ENCODE results near the gene CFAP46.

CFAP46 gene

GRCh38 chr10:132942101-132943057 lies at the start of gene CFAP46:
TSS of gene CFAP46 (minus strand) at chr10:132942570. CDS start at chr10:132942484, 86 bp downstream.
- peak; percentile 19 for DNase-seq (ENCODE audit: low spot score)

DNA sequence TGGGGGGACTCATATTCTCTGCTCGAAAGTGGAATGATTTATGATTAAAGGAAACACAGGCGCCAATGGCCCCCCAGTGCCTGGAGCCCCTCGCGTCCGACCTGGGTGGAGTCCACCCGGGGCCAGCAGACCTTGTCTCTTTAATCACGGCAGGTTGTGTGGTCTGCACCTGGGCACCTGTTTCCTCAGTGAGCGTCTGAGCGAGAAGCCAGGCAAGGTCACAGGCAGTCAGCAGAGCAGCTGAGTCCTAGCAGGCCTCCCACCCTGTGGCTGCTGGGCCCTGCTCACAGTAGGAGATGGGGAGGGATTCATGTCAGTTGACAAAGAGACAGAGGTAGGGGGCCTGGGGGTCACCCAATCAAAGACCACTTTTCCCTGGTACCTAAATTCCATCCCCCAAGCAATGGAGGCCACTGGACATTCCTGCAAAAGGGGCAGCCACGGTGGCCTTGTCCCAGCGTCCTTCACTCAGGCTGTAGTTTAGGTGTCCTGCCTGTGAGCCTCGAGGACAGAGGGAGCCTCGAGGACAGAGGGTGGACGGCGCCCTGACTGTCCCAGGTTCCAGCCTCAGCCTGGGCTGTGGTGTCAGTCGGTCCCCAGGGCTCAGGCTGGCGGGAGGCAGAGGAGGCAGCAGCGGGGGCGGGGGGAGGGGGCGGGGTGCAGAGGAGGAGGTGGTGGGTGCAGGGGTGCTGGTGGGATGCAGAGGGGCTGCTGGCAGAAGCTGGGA lies 49.5 kb upstream of the CFAP46 start:
- no peak for DNase-seq (ENCODE audit: low spot score)

DNA sequence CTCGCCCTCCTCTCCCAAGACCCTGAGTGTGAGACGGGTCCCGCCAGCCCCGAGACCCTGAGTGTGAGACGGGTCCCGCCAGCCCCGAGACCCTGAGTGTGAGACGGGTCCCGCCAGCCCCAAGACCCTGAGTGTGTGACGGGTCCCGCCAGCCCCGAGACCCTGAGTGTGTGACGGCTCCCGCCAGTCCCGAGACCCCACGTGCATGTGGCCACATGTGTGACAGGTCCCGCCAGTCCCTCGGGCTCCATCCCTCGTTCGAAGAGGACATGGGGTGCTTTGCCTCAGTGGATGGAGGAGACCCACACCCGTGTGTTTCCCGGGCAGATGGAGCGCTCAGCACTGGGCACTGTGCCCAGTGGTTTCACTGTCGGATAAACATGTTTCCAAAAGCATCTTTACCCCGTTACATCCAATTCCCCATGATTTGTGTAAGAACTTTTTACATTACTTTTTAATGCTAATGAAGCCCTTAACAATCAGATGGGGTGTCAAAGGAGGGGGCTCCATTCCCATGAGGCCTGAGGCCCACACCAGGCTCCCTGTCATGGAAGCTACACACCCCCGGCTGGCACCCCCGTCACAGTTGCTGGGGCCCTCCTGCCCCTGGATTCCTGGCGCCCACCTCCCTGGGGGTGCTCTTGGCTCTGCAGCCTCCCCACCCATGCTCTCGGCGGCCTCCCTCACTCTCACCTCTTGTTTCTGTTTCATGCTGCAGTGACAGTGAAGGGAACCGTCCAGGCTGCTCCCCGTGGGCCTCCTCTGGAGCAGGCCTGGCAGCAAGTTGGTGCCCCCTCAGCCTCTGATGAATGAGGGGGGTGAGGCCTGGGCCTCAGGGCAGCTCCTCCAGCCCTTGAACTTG lies 48.5 kb upstream of the CFAP46 start:
- no peak for DNase-seq (ENCODE audit: low spot score)

DNA sequence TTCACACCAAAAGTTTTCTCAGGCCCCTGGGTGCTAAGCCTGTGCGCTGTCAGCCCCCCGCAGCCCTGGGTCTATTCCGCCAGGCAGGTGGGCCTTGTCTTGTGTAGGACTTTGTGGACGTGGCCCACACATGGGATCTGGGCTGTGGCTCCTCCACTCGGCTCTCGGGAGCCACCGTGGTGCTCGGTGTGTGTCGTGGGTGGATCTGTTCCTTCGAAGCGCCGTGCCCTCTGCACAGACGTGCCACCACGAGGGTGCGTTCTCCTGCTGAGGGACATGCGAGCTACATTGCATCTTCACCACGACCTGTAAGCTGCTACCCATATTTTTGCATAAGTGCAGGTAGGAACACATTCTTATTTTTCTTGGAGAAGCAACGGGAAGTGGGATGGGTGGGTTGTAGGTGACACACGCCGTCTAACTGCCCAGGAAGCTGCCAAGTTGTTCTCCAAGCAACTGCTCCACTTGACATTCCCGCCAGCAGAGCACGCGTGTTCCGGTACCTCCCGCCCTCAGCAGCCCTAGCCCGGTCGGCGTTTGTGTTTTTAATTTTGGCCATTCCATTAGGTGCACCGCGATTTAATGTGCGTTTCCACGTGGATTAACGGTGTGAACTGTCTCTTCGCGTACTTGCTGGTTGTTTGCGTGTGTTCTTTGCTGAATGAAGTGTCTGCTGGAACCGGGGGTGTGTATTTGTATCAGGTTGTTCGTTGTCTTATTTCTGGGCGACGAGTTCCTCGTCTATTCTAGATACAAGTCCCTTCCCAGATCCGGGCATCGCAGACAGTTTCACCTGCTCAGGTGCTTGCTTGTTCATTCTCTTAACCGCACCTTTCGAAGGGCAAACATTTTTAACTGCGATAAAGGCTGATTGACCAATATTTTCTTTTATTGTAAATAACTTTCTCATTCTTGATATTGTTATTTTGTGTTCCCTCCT lies 47.4 kb upstream of the CFAP46 start:
- DNase-seq (ENCODE audit: low spot score) = no peak

GRCh38 chr10:132988988-132989387 lies 46.6 kb upstream of the CFAP46 start:
- no peak for DNase-seq (ENCODE audit: low spot score)

- DNase-seq (ENCODE audit: low spot score) = peak; percentile 39
These were observed 45.6 kb upstream of the CFAP46 start for GRCh38 chr10:132987671-132988571.

- no peak for DNase-seq (ENCODE audit: low spot score)
These were observed 44.6 kb upstream of the CFAP46 start for GRCh38 chr10:132986978-132987377.

GRCh38 chr10:132986576-132986975 lies 44.2 kb upstream of the CFAP46 start:
- no peak for DNase-seq (ENCODE audit: low spot score)

GRCh38 chr10:132986076-132986475 lies 43.7 kb upstream of the CFAP46 start:
- no peak for DNase-seq (ENCODE audit: low spot score)

- DNase-seq (ENCODE audit: low spot score) = no peak
These were observed 43.2 kb upstream of the CFAP46 start for GRCh38 chr10:132985546-132985900.

DNA sequence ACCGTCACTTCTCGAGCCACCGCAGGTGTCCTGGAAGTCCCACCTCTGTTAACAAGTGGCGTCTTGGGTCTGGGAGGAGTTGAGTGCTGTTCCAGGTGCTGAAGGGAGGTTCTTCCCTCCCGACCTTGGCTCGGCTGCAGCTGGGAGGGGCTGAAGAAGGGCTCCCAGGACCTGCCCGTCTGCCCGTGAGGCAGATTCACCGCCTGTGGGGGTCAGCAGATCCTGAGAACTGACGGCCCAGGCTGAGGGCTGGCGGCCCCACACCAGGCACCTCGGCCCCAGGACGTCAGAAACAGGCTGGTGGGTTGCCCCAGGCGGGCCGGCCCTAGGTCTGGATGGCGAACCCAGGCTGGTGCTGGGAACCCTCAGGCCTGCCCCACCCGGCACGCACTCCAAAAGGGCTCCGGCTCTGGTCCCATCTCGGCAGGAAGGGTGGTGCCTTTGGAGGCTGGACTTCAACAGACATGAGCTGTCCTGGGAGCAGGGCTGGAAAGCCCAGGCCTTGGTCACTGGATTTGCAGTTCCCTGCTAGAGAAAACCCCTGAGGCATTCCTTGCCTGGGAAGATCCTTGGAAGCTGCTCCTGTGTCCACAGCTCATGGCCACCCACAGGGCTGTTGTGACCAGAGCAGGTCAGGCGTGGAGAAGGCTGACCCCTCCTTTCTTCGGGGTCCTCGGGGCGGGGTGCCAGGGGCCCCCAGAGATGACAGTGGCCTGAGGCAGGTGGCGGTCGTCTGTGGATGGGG lies 42.6 kb upstream of the CFAP46 start:
- DNase-seq (ENCODE audit: low spot score) = no peak

- DNase-seq (ENCODE audit: low spot score) = no peak
These were observed 41.6 kb upstream of the CFAP46 start for GRCh38 chr10:132984008-132984295.

DNA sequence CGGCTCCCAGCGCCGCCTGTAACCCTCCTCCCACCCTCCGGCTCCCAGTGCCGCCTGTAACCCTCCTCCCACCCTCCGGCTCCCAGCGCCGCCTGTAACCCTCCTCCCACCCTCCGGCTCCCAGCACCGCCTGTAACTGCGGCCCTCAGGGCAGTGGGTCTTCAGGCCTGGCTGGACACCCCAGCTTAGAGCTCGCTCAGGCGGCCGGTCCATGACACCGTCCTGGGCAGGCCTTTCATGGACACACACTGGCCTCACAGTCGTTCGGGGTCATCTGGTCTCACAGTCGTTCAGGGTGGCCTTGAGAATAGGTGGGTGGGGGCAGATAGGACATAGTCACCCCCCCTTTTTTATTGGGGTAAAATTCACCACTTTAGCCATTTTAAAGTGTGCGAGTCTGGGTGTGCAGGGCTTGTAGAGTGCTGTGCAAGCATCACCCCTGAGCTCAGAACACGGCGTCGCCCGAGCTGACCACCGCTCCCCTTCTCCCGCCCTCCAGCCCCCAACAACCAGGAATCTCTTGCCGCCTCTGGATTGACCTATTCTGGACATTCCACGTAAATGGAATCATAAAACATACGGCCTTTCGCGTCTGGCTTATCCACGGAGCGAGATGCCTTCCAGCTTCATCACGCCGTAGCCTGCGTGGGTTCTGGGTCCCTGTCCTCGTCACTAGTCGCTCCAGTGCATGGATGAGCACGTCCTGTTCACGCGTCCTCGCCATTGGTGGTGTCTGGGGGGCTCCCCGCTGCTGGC lies 41.1 kb upstream of the CFAP46 start:
- DNase-seq (ENCODE audit: low spot score) = no peak

DNA sequence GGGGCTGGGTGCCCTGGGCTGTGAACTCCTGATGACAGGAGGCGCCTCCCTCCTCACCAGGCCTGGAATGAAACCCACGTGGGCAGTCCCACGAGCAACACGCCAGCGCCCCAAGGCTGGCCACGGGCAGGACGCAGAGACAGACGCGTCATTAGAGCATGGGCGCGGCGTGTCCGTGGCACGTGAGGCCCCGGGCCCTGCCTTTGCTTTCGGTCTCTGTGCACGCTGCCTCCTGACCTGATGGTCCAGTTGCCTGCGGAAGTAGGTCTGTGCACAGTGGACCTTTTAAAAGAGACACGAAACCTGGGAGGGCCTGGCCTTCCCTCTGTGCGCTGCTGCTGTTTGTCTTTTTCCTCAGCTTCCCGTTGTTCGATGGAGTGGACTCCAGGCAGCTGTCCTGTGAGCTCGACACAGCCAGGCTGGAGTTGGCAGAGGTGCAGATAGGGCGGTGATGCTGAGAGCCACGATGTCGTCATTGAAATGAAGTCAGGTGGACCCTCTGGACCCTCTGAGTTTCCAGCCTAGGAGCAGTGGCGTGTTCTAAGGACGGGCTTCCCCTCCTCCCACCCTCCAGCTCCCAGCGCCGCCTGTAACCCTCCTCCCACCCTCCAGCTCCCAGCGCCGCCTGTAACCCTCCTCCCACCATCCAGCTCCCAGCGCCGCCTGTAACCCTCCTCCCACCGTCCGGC lies 40.1 kb upstream of the CFAP46 start:
- DNase-seq (ENCODE audit: low spot score) = peak; percentile 21

GRCh38 chr10:132981746-132982145 lies 39.4 kb upstream of the CFAP46 start:
- no peak for DNase-seq (ENCODE audit: low spot score)

DNA sequence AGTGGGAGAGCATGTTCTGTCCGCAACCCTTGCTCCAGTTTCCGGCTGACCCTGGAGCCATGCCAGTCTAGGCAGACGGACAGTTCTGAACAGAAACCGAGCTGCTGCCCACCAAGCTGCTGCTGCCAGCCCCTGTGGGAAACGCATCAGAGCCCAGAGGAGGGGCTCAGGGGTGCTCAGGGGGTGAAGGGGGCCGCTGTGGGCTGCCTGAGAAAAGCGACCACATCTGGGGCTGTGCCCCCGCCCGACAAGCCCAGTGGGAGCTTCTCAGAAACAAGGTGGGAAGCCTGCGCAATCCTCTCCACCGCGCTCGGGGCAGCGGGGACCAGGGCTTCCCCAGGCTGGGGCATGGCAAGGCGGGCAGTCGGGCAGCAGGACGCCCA lies 38.8 kb upstream of the CFAP46 start:
- no peak for DNase-seq (ENCODE audit: low spot score)

DNA sequence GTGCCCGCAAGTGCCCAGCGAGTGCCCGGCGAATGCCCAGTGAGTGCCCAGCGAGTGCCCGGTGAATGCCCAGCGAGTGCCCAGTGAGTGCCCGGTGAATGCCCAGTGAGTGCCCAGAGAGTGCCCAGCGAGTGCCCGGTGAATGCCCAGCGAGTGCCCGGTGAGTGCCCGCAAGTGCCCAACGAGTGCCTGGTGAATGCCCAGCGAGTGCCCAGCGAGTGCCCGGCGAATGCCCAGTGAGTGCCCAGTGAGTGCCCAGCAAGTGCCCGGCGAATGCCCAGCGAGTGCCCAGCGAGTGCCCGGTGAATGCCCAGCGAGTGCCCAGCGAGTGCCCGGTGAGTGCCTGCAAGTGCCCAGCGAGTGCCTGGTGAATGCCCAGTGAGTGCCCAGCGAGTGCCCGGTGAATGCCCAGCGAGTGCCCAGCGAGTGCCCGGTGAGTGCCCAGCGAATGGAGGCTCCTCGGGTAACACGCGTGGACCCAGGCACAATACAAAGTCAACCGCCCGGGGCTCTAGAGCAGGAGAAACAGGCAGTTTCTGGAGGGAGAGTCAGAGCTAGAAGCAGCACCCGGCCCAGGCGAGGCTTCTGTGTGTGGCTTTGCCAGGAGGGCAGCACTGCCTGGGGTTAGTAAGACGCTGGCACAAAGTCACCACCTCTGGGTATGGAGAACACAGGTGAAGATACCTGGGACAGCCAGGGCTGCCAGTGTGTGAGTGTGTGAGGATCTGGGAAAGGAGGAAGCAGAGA lies 38.2 kb upstream of the CFAP46 start:
- DNase-seq (ENCODE audit: low spot score) = no peak

All from putamen (tissue), 1 donor.